AG04449 (cell line): ENCODE data around the gene OPTC.
"Not testable (repeated sequence)": the region's sequence is repeated elsewhere in the genome, so short reads cannot be mapped to it uniquely, and the experiment has no call there.

Experiments
- CTCF ChIA-PET: fragments of 350-600 bp; formaldehyde crosslinking; extraction: SDS; loops from one replicate; lab custom pipeline; 2021; ENCODE audit warnings: antibody characterized with exemption; lab: Yijun Ruan, JAX
- POLR2A ChIA-PET: fragments of 400-600, 350-600 bp; formaldehyde crosslinking; extraction: SDS; loops from one replicate; lab custom pipeline; 2020; ENCODE audit warnings: antibody characterized with exemption, inconsistent platforms; lab: Yijun Ruan, JAX
- DNase-seq: peaks from one replicate; pipeline ENCODE4 v3.0.0-alpha.2; 2010; ENCODE audit warnings: low read depth, low spot score
- H3K4me3 ChIP-seq: 2 replicates; pipeline ENCODE4 v1.5.1; 2011; ENCODE audit warnings: low read depth, mild to moderate bottlenecking, control low read depth, low read length
- CTCF ChIP-seq: IDR thresholded peaks from one replicate; pipeline ENCODE4 v1.5.1; 2011; ENCODE audit warnings: mild to moderate bottlenecking, moderate library complexity, low read length, control low read depth, inconsistent platforms; ENCODE audit not compliant: insufficient read depth; ENCODE audit errors: missing control alignments

OPTC gene, protein sequence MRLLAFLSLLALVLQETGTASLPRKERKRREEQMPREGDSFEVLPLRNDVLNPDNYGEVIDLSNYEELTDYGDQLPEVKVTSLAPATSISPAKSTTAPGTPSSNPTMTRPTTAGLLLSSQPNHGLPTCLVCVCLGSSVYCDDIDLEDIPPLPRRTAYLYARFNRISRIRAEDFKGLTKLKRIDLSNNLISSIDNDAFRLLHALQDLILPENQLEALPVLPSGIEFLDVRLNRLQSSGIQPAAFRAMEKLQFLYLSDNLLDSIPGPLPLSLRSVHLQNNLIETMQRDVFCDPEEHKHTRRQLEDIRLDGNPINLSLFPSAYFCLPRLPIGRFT

GRCh38 chr1:203493901-203494300, at the start of gene OPTC:
OPTC (plus strand) TSS chr1:203494153; CDS start chr1:203496006, 1,853 bp downstream.
- DNase-seq: no peak
- ChIA-PET CTCF (interaction anchor here (0.8 to 29.5 kb wide), 8 partner anchors 8 to 222 kb away, joined by 3 to 683 read pairs (median 4); partner anchors contain the start of gene FMOD), POLR2A (interaction anchor here (0.7 kb wide), 1 partner anchor 20 kb away, joined by 3 read pairs; no protein-coding TSS in a partner anchor)
- no peak within 1 kb of the TSS for H3K4me3 ChIP-seq
- no peak for TF ChIP-seq CTCF

- no peak for TF ChIP-seq CTCF
Measured at GRCh38 chr1:203444171-203444576, 49.8 kb upstream of the OPTC start.

GRCh38 chr1:203447151-203447550, 46.8 kb upstream of the OPTC start:
- POLR2A ChIA-PET: no interaction called here
- TF ChIP-seq CTCF: no peak
- DNase-seq: no peak
- CTCF ChIA-PET: interaction anchor here (0.9 to 3.7 kb wide), 6 partner anchors 19 to 180 kb away, joined by 3 to 24 read pairs (median 4); partner anchors contain the start of gene PRELP
- H3K4me3 ChIP-seq: no peak overlapping the region

More at GRCh38 chr1:203444171-203444576, 49.8 kb upstream of the OPTC start:
- ChIA-PET CTCF (interaction anchor here (1.2 to 5.7 kb wide), 2 partner anchors 105 to 177 kb away, joined by 3 to 189 read pairs; no protein-coding TSS in a partner anchor), POLR2A (no interaction called here)
- no peak overlapping the region for H3K4me3 ChIP-seq
- no peak for DNase-seq

GRCh38 chr1:203447598-203447997, 46.4 kb upstream of the OPTC start:
- POLR2A ChIA-PET, H3K4me3 ChIP-seq, DNase-seq: not testable (repeated sequence)
- CTCF ChIA-PET: interaction anchor here (1.1 to 3.7 kb wide), 4 partner anchors 41 to 175 kb away, joined by 3 to 24 read pairs (median 5); no protein-coding TSS in a partner anchor

GRCh38 chr1:203448521-203449061, 45.4 kb upstream of the OPTC start:
- ChIA-PET CTCF (interaction anchor here (1.1 to 3.7 kb wide), 2 partner anchors 108 to 121 kb away, joined by 3 to 24 read pairs; no protein-coding TSS in a partner anchor), POLR2A (no interaction called here)
- H3K4me3 ChIP-seq: no peak overlapping the region
- no peak for DNase-seq
- TF ChIP-seq CTCF: no peak

- CTCF ChIA-PET: interaction anchor here (0.8 to 3.2 kb wide), 11 partner anchors 9 to 183 kb away, joined by 3 to 14 read pairs (median 4); no protein-coding TSS in a partner anchor
Measured at GRCh38 chr1:203450001-203450400, 44.0 kb upstream of the OPTC start.

More at GRCh38 chr1:203450001-203450400, 44.0 kb upstream of the OPTC start:
- no peak for DNase-seq
- H3K4me3 ChIP-seq: no peak overlapping the region
- POLR2A ChIA-PET: no interaction called here
- TF ChIP-seq CTCF: no peak
